ENCODE results near the gene CMTM3. TPM values are rescaled to one million over a fixed set of nuclear protein-coding genes. Genes with fewer than 3 reads are reported as not detected.
"Not testable (repeated sequence)": the region's sequence is repeated elsewhere in the genome, so short reads cannot be mapped to it uniquely, and the experiment has no call there.

CMTM3 gene
- total RNA-seq, 1 experiment from 2014 or later: 12.8 TPM

- BruUV-seq (replicated peaks): no TSS peak
- Histone ChIP-seq H3K27me3 (ENCODE audit: insufficient read depth, low read length) (no peaks in the 10 kb centered on the region), H2AFZ (ENCODE audit: low read depth, low read length, poor library complexity, severe bottlenecking) (no peak overlapping the region), H3K9me2 (ENCODE audit: insufficient read depth) (no peaks in the 10 kb centered on the region), H3K4me3 (replicated peaks in 1 of 2; ENCODE audit: low read depth in 1 of 2, low read length in 2 of 2) (no peak overlapping the region), H3K9ac (ENCODE audit: low read length) (no peak overlapping the region), H3K4me1 (ENCODE audit: control insufficient read depth in 1 of 2, insufficient read depth in 2 of 2, low read length in 2 of 2) (peaks cover 3 to 10% of the 10 kb centered on the region in 2 experiments; a peak in 2 of 4 replicates), H3K36me3 (ENCODE audit: control insufficient read depth in 1 of 2, insufficient read depth in 2 of 2, low read length in 2 of 2) (no peaks in the 10 kb centered on the region), H3K27ac (ENCODE audit: low read depth, low read length) (no peak overlapping the region), H3K4me2 (ENCODE audit: low read length) (no peak overlapping the region), H4K20me1 (ENCODE audit: insufficient read depth) (no peaks in the 10 kb centered on the region), H3K9me3 (ENCODE audit: control insufficient read depth in 1 of 2, insufficient read depth in 1 of 2, low read depth in 1 of 2, low read length in 2 of 2) (no peaks in the 10 kb centered on the region), H3K79me2 (ENCODE audit: insufficient read depth, low read length) (peaks cover 48% of the 10 kb centered on the region; the same call in 1 of the 2 replicates)
- ATAC-seq (no peak), DNase-seq (ENCODE audit: low read depth, low spot score) (no peak)
- ChIA-PET POLR2A (no interaction called here), RAD21 (ENCODE audit: low non-redundant PET in 1 of 2, low total read pairs in 2 of 2, uncharacterized antibody in 2 of 2, unreplicated experiment in 2 of 2) (no interaction called here), CTCF (interaction anchor here (1.5 to 1.7 kb wide), 2 partner anchors 10 to 53 kb away, joined by 5 to 21 read pairs; no protein-coding TSS in a partner anchor)
- TF ChIP-seq FOSL1 (IDR thresholded peaks at IDR 0.05; ENCODE audit: low read depth) (no peak), CEBPB (IDR thresholded peaks at IDR 0.05; ENCODE audit: low read depth) (no peak), CBX3 (IDR thresholded peaks at IDR 0.05; ENCODE audit: low read depth) (no peak), REST (IDR thresholded peaks at IDR 0.05; ENCODE audit: low read depth) (no peak), ELF1 (IDR thresholded peaks at IDR 0.05; ENCODE audit: borderline replicate concordance, low read depth) (no peak), JUND (IDR thresholded peaks at IDR 0.05) (no peak), EZH2 (IDR thresholded peaks at IDR 0.05) (no peak), POLR2AphosphoS5 (IDR thresholded peaks at IDR 0.05; ENCODE audit: low read depth, low read length) (no peak), CTCF (IDR thresholded peaks at IDR 0.05 in 2 of 3, conservative IDR thresholded peaks at IDR 0.05 in 1 of 3; ENCODE audit: borderline replicate concordance in 1 of 3, insufficient read depth in 1 of 3, low read depth in 2 of 3, low read length in 2 of 3) (no peak), TCF7L2 (IDR thresholded peaks at IDR 0.05; ENCODE audit: borderline replicate concordance, extremely low read depth, insufficient read depth, insufficient read length) (no peak)
- intact Hi-C loops (cut with micrococcal nuclease): no loop called here
Measured at GRCh38 chr16:66661210-66661560, 56.7 kb downstream of the CMTM3 start.

- H3K4me1 ChIP-seq (ENCODE audit: control insufficient read depth in 1 of 2, insufficient read depth in 2 of 2, low read length in 2 of 2); H2AFZ ChIP-seq (ENCODE audit: low read depth, low read length, poor library complexity, severe bottlenecking); H3K4me3 ChIP-seq (replicated peaks in 1 of 2; ENCODE audit: low read depth in 1 of 2, low read length in 2 of 2); intact Hi-C loops (cut with micrococcal nuclease); BruUV-seq (replicated peaks); H3K9ac ChIP-seq (ENCODE audit: low read length); RAD21 ChIA-PET (ENCODE audit: low non-redundant PET in 1 of 2, low total read pairs in 2 of 2, uncharacterized antibody in 2 of 2, unreplicated experiment in 2 of 2); POLR2A ChIA-PET; H3K27me3 ChIP-seq (ENCODE audit: insufficient read depth, low read length); H3K4me2 ChIP-seq (ENCODE audit: low read length); H3K27ac ChIP-seq (ENCODE audit: low read depth, low read length); DNase-seq (ENCODE audit: low read depth, low spot score); H3K36me3 ChIP-seq (ENCODE audit: control insufficient read depth in 1 of 2, insufficient read depth in 2 of 2, low read length in 2 of 2); H3K9me3 ChIP-seq (ENCODE audit: control insufficient read depth in 1 of 2, insufficient read depth in 1 of 2, low read depth in 1 of 2, low read length in 2 of 2); H3K9me2 ChIP-seq (ENCODE audit: insufficient read depth); H4K20me1 ChIP-seq (ENCODE audit: insufficient read depth); ATAC-seq: not testable (repeated sequence)
- peaks cover 43% of the 10 kb centered on the region; the same call in 1 of the 2 replicates for H3K79me2 ChIP-seq (ENCODE audit: insufficient read depth, low read length)
- CTCF ChIA-PET: interaction anchor here (1.5 to 4.0 kb wide), 5 partner anchors 9 to 79 kb away, joined by 3 to 40 read pairs (median 14); no protein-coding TSS in a partner anchor
Measured at GRCh38 chr16:66661671-66662346, 57.3 kb downstream of the CMTM3 start.

Measured in HCT116 (cell line).